GM10266 (cell line): ENCODE results near the gene PSMD14.
"Not testable (repeated sequence)": the region's sequence is repeated elsewhere in the genome, so short reads cannot be mapped to it uniquely, and the experiment has no call there.

Experiments
- DNase-seq: peaks from one replicate; pipeline ENCODE4 v3.0.0; 2012; ENCODE audit errors: extremely low spot score
- CTCF ChIP-seq: IDR thresholded peaks from 2 replicates; pipeline ENCODE4 v1.5.1; 2012; ENCODE audit warnings: mild to moderate bottlenecking, low read depth; ENCODE audit not compliant: control insufficient read depth, insufficient read depth; ENCODE audit errors: missing control alignments

The PSMD14 gene

GRCh38 chr2:161321944-161322648 lies 13.9 kb downstream of the PSMD14 start:
- no peak for DNase-seq
- no peak for TF ChIP-seq CTCF

DNA sequence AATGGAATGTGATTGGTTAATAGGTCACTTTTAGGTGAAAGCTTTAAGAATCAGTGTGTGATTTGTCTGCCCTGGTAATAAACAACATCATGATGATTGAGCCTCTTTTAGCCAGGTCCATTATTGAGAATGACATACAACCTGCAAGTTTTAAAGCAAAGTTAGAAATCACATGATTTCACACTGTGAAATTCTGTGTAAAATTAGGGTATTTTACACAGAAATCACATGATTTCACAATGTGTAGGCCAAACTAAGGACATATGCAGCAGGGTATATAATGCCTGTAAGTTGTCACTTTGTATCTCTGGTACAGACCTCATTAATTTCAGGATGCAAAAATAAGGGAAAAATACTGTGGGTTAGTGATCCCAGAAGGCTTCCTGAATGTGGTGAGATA lies 16.7 kb downstream of the PSMD14 start:
- no peak for DNase-seq
- no peak for TF ChIP-seq CTCF

DNA sequence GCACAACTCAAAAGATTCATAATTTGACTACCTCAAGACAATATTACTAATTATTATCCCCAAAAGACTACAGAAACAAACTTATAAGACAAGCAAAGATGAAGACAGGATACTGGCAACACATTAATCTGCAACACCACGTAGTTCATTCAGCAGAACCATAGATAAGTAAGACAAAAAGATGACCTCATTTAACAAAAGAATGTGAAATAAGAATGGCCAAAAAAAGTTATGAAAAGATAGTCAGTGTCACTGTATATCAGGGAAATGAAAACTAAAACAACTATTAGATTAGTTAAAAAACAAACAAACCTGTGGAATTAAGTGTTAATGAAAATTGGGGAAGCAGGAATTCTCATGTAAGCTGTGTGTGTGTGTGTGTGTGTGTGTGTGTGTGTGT lies 19.4 kb downstream of the PSMD14 start:
- TF ChIP-seq CTCF: no peak
- no peak for DNase-seq

- TF ChIP-seq CTCF: no peak
- DNase-seq: no peak
Observed at GRCh38 chr2:161332371-161332967, 24.2 kb downstream of the PSMD14 start.

DNA sequence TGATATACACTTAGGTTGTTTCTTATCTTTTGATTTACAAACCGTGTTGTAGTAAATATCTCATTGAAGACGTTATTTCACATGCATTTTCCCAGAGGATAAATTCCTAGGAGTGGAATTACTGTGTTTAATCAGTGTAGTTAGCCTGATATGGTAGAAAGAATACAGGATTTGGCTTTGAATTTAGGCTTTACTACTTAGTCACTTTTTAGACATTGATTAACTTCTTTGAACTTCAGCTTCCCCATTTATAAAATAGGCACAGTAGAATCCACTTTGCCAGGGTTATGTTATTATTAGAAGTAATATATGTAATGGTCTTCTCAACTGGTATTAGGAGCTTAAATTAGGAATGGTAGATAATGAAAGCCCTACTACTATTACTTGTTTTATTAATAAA lies 27.4 kb downstream of the PSMD14 start:
- no peak for DNase-seq
- TF ChIP-seq CTCF: no peak

DNA sequence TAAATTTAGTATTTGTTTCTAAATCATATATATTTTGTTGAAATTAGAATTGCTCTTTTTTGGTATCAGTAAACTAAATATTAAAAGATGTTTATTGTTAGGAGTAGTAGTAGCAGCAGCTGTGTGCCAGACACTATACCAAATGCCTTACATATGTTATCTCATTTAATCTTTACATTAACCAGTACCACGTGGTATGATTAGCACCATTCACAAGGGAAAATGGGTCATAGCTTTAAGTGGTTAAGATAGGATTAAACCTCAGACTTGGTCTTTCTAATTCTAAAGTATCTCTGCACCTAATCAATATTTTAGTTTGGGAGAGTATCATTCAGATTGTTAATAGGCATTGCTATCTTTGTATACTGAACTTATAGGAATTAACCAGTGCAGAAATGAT lies 29.0 kb downstream of the PSMD14 start:
- TF ChIP-seq CTCF: no peak
- DNase-seq: no peak

DNA sequence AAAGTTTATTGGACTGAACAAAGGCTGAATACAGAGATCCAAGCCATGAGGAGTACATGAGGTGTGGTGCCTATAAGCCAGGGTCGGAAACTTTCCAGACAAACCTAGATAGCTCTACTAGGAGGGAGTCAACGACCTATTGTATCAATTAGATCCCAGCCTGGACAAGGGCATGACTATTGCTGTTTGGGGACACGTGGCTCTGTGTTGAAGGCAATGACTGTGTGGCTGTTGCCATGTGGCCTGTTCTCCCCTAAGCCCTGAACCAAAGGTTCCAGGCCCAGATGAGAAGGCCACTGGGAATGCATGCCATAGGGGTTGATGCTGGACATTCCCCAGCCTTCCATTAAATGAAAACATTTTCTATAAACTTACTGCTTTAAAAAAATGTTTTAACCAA lies 31.3 kb downstream of the PSMD14 start:
- not testable (repeated sequence) for DNase-seq

- not testable (repeated sequence) for DNase-seq
Observed at GRCh38 chr2:161340930-161341413, 32.7 kb downstream of the PSMD14 start.
